DMS79 treated with DMSO at 0.1 percent for 48 hours (cell line): Measurements from ENCODE around the gene UNCX.

ENCODE experiments used
- DNase-seq: peaks from one replicate; lab custom pipeline; 2025; lab: John Stamatoyannopoulos, UW

Gene UNCX

DNA sequence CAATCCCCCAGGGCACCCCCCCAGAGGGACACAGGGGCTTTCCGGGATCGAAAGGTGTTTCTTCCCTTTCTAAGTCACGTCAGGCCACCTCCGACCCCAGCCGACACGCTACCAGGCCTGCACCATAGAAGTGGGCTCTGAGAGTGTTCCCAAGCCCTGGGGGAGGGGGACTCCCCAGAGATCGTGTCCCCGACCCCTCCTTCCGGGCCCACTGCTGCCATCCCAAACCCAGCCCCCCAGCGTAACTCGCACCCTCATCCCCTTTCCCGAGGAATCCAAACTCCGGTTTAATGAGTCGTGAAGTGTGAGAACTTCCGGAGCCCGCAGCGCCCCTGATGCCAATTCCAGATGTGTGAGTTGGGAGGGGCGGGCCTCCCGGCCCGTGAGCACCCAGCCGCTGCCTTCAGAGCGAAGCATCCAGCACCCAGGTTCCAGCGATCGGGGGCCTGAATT is 11.3 kb downstream of the UNCX start:
- no peak for DNase-seq

DNA sequence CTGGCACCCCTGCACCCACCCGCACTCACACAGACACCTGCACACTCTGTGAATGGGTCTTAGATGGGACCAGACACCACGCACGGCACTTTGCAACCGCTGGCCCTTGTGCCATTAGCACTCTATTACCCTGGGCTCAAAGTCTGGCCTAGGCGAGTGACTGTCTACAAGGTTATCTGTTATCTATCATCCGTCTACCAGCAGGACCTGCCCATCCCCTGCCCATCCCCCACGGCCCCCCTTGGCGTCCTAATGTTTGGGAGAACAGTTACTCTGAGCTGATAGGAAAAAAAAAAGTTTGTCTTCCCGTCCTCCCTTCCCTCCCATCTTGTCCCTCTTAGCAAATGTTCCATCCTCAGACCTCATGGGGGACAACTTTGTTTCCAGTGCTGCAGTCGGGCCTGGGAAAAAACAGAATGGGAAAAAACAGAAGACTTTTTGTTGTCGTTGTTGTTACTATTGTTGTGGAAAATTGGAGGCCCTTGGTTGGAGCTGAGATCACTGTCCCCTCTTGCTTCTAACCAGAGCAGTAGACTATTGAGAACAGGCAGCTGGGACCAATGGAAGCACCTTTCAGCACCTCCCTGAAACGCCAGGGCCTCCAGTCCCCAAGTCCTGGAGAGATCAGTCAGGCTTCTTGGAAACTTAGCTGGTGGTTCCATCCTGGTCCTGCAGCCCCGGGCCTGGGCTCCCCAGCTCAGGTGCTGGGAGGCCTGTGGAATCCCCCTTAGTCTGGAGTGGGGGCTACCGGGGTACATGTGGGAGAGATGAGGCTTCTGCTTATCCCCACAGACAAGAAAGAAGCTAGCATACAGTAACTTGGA is 12.2 kb downstream of the UNCX start:
- no peak for DNase-seq

DNA sequence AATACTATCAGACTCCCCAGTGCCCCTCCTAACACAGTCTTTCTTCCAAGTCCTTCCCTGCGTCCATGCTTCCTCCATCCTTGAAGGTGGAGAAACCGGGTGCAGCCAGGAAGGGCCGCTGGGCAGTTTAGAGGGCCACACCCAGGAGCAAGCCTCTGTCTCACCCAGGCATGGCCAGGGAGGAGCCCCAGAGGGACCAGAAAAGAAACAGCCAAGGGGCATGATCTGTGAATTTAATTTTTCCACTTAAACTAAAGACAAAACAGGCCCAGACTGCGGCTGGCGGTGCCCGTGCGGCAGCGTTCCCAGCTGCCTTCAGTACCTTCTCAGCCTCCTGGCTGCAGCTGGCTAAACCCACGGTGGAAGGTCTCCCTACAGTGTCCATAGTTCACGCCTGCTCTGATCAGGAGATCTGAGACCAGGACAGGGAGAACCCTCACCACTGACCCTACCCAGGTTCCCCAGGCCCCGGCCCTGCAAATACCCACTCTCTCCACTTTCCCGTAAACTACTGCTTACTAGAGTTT is 12.9 kb downstream of the UNCX start:
- DNase-seq, result no peak

DNA sequence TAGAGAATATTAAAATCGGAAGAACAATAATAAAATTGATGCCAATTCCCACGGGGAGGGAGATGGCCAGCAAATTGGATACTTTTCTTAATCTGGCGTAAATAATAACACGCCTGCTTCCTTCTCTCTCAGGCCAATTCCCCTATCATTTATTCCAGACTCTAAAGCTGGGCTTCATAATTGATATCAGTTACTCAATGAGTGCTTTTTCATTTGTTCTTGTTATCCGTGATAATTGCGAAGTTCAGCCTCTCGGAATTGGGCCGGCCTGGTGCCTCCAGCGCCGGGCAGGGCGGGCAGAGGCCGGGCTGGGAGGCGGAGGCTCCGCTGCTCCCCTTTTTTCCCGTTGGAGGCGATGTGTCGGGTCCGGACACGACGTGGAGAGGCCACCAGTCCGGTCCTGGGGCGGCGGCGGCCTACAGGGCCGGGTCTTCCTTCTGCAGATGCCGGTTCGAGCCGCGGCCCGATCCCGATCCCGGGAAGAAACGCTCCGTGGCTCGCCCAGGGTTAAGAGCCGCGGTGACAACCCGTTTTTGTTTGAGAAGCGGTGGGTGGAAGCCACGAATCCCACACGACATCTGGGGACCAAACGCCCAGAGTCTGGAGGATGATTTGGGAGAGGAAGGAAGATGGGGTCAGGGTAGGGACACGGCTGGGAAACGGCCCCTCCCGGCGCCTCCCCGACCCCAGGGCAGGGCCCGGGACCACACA is 13.6 kb downstream of the UNCX start:
- DNase-seq, result no peak

DNA sequence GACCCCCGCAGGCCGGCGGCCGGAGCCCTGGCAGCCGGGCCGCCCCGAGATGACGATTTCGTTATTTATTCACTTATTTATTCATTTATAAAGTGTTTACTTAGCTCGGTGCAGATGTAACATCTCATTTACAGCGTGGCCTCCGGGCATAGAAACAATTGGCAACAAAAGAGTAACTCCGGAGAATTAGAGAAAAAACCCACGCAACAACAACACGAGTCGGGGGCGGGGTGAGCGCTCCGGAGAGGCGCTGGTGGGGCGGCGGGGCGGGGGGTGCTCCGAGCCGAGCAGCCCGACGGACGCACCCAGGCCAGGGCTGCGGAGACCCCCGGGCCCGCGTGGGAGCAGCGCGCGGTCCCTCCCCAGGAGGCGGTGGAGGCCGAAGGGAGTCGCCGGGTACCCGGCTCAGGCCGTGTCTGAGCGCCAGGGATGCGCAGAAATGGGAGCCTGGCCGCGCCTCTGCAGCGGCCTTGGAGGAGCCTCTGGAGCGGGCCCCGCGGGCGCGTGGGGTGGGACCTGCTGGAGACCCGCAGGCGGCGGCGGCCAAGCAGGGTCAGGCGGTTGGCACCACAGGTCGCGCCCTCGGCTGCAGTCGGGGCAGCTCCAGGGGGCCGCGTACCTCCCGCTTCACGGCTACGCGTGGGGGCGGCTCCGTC is 14.3 kb downstream of the UNCX start:
- no peak for DNase-seq

DNA sequence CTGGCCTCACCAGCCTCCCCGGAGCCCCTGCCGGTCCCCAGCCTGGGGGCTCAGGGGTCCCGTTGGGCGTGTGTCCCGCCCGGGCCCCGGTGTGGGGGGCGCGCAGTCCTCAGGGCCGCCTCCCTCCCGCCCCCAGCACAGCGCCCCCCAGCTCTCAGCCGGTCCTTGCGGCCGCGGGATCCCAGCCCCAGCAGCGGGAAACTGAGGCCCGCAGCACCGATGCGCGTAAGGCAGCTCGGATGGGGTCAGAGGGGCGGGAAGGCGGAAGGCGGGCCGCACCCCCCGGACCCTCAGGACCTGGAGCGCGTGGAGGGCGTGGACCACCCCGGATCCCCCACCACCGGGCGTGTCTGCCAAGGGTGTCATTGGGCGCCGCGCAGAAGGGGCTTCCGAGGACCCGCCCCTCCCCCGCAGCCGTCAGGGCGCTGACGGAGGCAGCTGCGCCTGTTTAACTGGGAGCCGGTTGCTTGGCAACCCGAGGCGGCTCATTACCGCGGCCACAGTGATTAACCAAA is 14.9 kb downstream of the UNCX start:
- DNase-seq, result no peak

DNA sequence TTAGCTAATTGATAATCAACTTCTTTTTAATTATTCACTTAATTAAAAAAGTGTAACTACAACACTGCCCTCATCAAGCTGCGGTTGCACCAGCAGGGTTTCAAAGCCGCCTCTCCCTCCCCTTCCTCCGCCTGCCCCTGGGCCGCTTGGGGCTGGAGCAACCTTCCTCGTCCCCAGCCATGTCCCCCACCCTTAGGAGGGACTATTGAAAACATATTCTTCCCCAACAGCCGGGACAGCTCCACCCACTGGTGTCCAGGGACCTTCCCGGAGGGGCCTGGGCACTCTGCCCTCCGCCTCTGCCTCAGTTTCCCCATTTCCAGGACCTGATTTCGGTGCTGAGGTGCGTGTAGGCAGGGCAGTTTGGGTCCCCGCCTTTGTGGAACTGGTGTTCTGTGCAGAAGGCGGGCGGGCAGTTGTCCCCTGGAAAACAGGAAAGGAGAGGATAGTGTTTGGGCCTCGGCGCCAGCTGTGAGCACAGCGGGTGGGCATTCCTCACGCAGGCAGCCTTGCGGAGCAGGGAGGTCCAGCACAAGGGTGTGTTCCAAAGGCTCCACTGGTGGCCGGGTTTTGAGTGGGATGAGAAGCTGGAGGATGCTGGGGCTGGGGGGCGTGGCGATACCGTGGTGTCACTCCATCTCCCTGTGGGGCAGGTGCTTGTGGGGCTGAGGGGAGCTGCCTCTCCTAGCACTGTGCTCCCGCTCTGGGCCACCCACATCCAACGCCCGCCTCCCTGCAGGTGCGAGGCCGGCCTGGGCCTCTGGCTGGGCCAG is 15.7 kb downstream of the UNCX start:
- no peak for DNase-seq

DNA sequence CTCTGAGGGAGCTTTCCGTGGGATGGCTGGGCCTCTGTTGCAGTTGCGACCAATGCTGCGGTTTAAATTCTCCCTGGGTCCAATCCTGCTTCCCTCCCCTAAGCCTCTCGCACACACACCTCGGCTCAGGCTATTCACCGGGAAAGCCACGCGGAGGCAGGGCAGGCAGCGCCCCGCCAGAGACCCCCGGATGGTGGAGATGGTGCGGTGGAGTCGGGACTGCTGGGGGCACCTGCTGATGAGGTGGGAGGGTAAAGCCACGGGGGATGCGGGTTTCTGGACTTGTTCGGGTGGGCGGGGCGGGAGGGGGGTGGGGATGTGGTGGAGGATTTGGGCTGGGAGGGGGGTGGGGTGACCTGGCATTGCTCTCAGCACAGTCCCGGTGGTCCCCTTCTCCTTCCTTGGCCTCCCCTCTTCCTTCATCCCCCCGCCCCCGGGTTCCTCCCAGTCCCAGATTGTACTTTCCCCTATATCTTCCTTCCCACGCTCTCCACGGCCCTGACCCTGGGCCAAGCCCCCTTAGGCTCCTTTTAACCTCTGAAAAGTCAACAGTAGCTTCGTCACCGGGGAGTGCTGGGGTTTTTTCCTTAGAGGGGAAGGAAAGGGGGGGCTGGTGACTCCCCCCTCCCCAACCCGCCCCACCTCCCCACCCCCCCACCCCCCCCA is 16.4 kb downstream of the UNCX start:
- DNase-seq, result no peak

DNA sequence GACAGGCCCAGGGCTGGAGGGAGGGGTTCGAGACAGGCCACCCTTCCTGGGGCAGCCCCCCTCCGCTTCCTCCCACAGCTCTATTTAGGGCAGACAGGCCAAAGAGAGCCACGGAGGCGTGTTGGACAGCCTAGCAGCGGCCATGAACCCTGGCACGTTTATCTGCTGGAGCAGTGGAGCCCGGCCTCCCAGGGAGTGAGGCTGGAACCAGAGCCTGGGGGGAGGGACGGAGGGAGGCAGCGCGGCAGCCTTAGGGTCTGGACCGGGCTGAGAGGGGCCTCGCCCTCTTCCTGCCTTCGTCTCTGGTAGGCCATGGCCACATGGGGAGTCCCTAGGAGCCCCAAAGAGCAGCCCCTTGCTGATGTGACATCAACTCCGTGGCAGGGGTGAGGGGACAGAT is 17.1 kb downstream of the UNCX start:
- no peak for DNase-seq

DNA sequence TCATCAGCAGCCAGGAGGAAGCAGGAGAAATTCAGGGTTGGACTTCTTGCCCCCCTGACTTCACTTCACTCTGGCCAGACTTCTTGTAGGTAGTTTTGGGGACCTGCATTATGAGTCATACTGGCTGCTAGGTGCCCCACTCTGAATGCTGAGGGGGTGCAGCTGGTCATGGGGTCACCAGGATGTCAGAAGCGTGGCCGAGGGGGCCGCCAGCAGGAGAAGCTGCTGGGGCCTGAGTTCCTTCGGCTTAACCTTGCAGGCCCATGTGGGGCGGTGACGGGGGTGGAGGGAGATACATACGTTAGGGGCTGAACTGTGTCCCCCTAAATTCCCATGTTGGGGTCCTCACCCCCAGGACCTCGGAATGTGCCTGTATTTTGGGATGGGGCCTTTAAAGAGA is 18.2 kb downstream of the UNCX start:
- DNase-seq, result no peak

DNA sequence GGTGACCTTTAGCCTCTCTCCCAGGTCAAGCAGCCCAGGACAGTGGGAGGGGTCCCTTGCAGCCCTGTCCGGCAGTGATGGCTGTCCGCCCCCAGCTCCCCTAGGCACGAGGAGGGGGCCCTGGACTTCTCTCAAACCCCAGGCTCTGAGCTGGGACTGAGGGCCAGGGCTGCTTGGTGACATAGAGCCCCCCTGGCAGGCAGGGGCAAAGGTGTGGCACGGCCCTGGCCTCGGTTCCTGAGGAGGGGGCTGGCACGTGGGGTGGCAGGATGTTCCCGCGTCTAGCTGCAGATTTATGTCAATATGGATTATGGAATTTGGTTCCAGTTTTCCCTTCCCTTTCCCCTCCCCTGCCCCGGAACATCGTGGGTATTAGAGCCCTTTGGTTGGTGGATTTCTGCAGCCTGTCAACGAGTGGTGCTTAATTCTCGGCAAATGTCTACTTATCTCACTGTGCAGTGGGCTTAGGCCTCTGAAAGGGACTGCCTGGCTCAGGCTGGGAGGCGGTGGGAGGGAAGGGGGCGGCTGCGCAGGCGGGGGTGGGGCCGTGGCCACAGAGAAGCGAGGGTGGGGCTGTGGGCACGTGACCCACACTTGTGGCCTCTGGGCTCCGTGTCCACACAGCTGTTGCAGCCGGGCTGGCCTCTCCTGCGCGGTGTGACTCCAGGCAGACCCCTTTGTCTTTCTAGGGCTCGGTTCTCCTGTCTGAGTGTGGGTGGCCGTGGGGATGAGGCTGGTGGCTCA is 19.3 kb downstream of the UNCX start:
- DNase-seq, result no peak

DNA sequence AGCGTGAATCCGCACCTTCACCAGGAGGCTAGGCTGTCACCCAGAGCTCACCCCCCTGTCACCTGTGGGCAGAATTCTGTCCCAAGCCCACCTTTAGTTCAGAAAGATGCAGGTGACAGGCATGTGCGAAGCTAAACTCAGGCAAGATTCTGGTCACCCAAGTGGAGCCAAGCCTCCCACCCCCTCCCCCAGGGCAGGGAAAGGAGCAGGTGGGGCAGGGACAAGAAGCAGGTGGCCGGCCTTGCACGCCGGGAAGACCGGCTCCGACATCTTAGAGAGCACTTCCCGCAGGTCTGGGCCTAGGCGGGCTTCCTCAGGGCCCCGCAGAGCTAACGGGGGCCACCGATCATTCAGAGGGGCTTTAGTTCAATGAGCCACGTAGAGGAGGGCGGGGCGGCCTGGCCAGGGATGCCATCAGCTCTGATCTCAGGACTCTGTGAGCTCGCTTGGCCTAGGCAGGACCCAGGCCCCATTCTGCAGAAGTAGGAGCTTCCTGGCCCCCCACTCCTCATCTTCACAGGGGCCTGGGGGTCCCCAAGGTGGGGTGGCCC is 19.9 kb downstream of the UNCX start:
- DNase-seq, result no peak

DNA sequence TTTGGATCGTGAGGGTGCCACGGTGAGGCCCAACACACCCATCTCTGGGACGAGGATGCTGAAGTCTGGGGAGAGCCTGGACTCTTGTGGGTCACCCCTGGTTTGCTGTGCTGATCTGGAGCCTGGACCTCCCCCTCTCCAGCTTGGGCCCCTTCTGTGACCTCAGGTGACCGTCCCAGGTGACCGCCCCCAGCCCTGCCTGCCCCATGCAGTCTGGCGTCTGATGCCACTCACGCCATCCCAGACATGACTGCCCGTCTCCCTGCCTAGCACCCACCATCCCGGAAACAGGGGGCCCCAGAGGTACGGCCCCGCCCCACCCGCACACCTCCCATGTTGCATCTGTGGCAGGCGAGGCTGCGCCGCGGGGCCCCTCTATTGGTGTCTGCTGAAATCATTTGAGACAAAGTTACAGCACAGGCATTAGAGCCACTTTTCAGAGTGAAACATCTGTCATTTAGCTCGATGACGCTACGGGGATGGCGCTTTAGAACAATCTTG is 21.1 kb downstream of the UNCX start:
- no peak for DNase-seq

DNA sequence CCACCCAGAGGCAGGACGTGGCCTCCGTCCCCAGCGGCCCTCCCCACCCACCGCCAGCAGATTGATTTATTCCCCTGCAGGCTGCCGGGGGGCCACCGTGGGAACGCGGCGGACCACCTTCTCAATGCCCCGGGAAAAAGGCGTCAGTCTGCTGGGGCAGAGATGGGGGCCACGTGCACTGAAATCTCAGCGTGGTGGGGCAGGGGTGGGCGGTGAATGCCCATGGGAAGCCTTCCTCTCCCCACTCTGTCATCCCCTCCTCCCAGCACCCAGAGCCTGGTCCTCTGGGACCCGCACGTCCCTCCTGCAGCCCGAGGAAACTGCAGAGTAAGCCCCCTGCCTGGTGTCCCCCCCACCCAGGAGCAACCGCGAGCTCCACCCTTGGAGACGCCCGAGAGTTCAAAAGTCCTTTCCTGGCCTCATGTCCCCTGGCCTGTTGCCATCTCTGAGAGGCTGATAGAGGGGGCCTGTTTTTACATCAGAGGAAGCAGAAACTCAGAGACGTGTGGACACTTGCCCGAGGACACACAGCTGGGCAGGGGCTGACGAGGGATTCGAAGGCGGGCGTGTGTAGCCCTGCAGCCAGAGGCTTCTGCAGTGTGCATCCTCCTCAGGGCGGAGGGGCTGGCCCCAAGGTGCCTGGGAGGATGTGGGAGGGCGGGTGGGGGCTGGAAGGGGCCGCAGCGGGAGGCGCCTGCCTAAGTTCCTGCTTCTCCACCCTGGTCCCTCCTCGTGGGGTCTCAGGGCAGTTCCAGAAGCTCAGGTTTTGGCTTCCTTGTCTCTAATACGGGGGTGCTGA is 21.8 kb downstream of the UNCX start:
- no peak for DNase-seq

DNA sequence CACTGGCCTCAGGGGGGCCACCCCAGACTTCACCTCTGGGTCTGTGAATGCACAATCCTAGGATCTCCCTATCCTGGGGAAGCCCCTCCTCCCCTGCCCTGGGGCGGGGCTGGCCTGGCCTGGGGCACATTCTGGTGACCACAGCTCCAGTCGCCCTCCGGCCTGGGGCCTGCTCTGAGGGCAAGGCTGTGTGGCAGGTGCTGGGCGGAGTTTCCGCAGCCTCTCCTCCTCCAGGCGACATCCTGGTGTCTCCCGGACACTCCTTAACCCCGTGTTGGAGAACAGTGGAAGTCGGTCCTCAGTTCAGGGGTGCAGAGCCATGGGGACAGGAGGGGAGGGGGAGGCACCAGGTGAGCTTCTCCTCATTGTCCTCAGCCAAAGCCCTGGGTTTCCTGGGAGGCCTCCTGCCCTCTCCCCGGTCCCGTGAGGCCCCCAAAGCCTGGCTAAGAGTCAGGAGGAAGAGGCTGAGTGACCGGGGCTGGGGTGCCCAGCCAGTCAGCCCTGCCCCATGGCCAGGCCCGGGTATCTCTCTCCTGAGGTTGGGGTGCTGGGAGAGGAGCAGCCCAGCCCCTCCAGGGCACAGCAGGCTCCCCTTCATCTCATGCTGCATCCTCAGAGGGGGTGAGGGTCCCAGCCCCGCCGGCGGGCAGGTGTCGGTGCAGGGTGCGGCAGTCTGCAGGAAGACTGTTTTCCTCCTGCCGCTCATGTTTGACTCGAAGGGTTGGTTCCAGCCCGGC is 22.6 kb downstream of the UNCX start:
- no peak for DNase-seq

DNA sequence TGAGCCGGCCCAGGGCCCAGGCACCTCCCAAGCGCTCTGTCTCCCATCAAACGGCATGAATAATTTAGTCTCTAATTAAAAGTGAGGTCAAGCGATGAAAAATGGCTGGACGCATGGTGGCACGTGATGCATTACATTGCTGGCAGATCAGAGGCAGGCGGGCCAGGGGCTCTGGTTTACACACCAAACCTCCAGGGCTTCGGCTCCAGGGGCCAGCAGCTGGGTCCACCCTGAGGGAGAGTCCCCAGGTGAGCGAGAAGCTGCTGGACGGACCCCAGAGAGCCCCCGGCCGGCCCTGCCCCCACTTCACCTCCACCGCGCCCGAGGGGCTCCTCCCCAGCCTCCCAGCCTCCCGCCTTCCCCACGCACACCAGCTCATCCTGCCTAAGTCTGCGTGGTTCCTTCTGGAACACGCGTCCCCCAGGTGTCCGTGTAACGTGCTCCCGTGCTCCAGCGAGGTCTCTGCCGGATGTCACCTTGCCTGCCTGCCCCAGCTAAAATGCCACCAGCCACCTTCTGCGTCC is 23.2 kb downstream of the UNCX start:
- DNase-seq, result no peak

DNA sequence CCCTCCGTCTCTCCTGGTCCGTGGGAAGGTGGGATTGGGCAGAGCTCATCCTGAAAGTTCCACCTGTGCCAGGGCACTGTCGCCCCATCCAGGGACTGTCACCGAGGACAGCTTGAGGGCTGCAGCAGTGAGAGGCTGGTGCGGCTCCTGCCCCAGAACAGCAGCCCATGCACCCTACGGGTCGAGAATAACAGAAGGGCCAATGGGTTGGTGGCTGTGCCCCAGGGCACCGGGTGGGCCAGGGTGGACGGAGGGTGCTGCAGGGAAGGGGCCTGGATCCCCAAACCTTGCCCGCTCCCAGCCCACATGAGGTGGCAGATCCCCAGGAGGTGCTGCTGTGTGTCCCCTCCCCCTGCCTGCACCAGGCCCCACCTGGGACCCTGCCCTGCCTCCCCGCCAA is 23.9 kb downstream of the UNCX start:
- no peak for DNase-seq

DNA sequence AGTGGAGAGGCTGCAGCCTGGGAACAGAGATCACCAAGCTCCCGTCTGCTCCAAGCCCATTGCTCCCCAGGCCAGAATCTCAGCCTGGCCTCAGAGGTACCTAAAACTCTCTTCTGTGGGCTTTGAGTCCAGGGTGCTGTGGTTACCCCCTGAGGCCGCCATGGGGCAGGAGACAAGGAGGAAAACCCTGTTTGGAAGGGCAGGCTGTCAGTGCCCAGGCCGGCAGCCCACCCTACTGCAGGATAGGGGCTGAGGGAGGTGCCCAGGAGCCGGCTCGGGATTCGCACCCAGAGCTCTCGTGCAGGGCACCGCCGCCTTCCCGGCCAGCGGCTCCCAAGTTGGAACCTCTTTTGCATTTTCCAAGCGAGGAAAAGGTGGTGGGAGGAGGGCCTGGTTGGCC is 24.5 kb downstream of the UNCX start:
- no peak for DNase-seq
